Right ventricle myocardium inferior (tissue), 1 donor: ENCODE results near the gene JAZF1. TPM values are rescaled to one million over a fixed set of nuclear protein-coding genes. Genes with fewer than 3 reads are reported as not detected.

Source experiments
- ATAC-seq: fragments of 200-7000 bp; cut with Tn5 transposase; one replicate; pipeline ENCODE4 v1.9.1; 2020; ENCODE audit warnings: mild to moderate bottlenecking, moderate library complexity
- DNase-seq: peaks from one replicate; pipeline ENCODE4 v3.0.0; 2021; ENCODE audit errors: missing footprints
- intact Hi-C: fragments of 100-400 bp; cut with DNase I; formaldehyde crosslinking; loops from one replicate; pipeline ENCODE4 v1.11.0; 2022
- total RNA-seq: library from RNA; stranded (reverse); fragmentation: NEBNext Ultra II Directional; extraction: Animal tissue kit (Norgen Biotek cat#: 25700); gene quantifications from one replicate; pipeline ENCODE4 v1.2.1, GENCODE V29; 2021
- donor health status: DM: no; HTN: yes; CAD: no; lungs with severe emphysema.

JAZF1 gene
- total RNA-seq, 1 donor from 2014 or later = 25.6 TPM

DNA sequence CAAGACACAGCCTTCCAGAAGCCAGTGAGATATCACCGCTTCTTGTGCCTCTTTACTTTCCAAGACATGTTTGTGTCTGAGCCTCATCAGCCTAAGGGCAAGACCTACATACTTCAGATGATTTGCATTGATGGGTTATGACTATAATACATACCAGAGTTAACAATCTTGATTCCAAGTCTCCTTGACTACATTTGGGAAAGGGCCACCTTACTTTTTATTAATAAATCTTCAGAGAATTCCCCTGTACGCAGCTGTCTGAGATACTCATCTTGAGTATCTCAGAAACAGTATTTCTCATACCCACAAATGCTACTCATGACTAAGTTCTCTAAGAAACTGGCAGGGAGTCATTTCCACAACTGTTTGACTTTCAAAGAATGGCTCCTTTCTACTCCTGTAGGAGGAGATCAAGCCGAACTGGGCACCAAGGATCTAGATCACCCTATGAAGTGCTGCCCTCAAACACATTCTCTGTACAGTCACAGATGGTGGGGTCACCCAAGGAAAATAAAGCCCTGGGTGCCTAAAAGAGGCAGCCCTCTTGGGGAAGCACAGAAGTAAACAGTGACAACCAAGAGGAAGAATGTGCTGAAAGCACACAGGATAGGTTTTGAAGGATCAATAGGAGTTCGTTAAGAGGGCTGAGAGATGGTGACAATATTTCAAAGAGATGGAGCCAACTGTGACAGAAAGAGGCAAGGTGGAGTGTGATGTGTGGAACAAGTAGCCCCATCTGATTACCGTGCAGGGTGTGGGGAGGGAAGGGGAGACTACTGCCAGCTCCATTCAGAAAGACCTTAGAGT, 138.9 kb downstream of the JAZF1 start:
- ATAC-seq (no peak), DNase-seq (no peak)
- intact Hi-C loops = no loop called here

DNA sequence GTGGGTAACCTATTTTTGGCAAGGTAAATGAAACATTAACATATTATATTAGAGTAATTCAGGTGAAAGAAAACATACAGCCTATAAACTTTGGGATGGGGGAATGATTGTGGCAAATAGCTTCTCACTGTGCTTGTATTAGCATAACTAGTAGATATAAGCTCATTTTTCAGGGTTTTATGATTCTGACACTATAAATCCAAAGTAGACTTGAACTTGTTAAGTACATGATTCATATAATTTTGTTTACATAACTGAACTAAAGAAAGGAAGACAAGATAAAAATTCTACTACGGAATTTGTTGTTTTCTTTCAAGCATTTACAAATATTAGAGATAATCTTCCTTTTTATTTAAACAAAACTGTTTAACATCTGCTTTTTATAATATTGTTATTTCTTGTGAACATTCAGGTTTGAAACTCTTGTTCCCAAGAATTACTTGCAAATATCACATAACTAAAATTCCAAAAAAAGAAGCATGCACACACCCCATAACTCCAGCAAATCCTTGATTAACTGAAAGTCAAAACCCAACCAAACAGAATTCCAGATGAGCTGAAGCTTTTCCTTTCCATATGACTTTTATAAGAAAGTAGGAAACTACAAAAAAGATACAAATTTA, 142.3 kb downstream of the JAZF1 start:
- no peak for ATAC-seq
- DNase-seq = no peak
- intact Hi-C loops = no loop called here

DNA sequence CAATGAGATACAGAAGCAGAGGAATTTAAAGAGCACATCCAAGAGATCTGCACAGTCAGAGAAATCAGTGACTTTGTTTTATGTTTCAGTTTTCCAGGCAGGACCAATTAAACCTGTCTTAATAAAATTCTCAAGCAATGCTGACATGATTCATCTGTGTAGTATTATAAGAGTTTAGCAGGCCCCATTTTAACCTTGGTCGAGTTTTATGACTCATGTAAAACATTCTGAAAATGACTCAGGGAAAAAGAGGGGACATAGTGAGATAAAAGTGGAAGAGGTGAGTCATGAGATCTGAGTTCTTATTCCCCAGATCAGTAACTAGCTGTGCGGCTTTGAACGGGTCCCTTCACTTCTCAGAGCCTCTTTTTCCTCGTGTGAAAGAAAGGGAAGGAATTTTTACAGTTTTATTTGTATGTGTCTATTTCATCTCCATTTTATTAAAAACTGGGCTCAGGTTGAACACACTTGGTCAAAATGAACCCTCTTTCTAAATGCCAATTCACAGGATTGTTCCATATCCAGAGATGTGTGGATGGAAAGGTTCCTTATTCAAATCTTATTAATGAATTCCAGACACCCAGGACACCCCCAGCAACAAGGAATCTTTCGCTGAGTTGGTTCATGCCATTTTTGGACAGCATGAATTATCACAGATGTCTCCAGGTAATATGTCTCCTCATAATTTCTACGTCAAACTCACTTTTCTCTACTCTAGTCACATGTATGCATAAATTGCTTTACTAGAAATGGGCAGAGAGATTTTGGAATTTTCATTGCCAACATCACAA, 143.2 kb downstream of the JAZF1 start:
- intact Hi-C loops = no loop called here
- DNase-seq = no peak
- peak; percentile 31 for ATAC-seq

DNA sequence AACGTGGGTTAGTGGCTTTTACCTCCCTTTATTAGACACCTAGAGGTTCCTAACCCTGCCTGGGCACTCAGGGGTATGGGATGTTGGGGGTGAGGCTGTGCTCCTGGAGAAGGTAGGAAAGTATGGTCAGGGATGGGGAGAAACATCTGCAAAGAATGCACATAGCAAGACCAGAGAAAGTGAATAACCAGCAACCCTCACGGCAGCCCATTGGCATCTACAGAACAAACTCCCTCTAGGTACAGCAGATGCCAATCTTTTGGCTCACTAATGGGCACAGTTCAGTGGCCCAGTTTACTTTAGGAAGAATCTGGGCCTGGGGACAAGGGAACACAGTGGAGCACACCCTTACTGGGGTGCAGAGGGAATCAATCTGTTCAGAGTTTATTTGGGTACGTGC, 143.9 kb downstream of the JAZF1 start:
- DNase-seq (no peak), ATAC-seq (no peak)
- intact Hi-C loops = no loop called here

DNA sequence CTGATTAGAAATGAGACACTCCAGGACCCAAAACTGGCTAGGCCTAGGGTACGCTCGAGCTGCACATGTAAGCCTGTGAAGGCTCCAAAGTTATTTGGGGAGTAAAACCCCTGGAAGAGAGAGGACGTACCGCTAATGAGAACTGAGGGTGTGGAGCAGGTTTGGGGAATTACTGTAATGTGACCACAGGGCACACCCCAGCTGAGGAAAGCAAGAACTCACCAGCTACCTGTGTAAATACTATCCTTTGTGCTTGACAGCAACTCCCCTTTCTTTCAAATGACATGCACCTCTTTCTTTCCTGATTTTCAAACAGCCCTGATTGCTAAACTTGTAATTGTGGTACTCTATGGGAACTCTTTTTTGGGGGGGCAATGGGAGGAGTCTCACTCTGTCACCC, 147.2 kb downstream of the JAZF1 start:
- intact Hi-C loops = no loop called here
- no peak for ATAC-seq
- DNase-seq = no peak

DNA sequence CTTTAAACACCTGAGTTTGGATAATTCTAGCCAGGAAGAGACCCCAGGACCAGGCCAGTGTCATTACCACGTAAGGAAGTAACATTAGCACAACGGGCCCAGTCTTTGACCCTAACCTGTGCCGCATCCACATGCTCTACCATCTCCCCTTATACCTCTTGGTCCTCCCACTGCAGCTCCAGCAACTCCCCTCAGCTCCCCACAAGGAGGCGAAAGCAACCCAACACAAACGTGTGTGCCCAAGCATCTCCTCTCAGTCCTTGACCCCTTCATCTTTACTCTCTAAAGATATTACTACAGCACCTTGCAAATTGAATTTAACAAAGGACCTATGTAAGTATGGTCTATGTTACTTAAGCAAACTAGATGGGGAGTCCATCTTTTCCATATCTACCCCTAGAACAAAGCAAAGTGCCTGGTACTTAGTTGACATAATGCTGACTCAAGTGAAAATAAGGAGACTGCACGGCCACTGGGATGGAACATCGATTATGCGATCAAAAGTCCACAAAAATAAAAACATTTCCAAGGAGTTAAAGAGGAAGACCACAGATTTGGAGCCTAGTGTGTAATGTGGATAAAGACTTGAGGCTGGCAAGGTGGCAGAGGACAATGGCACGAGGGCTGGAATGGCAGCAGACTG, 147.7 kb downstream of the JAZF1 start:
- no peak for ATAC-seq
- no peak for DNase-seq
- intact Hi-C loops = no loop called here

DNA sequence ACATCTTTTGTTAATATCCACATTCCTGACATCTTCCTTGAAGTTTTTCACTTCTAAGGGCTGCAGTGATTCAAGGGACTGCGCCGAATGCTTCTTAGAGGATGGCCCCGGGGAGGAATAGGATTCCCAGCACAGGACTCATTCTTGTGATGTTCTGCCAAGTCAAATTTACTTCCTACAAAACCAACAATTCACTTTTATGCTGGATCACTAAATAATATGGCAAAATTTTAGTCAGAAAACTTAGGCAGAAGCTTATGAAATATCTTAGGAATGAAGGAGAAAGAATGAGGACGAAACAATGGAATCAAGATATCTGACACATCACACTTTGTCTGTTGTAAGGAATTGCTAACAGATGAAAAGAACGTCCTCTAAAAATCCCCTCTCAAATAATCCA, 151.5 kb downstream of the JAZF1 start:
- DNase-seq (no peak), ATAC-seq (no peak)
- intact Hi-C loops = loop anchor here (10.0 kb wide), 1 partner anchor 254 kb away; no protein-coding TSS in a partner anchor

DNA sequence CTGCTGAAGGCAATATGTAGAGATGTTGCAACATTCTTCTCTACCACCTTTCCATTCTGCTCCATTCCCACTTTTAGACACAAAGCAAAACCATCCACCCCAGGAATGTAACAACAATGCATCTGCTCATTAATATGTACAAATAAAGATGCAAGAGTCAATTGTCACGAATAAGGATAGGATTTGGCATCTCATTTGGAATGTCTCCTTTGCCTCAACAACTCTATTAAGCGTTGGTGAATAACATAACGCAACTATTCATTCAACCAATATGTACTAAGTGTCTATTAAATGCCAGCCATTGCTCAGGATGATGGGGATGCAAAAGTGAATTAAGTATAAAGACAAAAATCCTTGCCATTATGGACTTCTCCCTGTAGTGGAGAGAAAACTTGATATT, 152.1 kb downstream of the JAZF1 start:
- no peak for ATAC-seq
- intact Hi-C loops = loop anchor here (10.0 kb wide), 1 partner anchor 254 kb away; no protein-coding TSS in a partner anchor
- DNase-seq = no peak

DNA sequence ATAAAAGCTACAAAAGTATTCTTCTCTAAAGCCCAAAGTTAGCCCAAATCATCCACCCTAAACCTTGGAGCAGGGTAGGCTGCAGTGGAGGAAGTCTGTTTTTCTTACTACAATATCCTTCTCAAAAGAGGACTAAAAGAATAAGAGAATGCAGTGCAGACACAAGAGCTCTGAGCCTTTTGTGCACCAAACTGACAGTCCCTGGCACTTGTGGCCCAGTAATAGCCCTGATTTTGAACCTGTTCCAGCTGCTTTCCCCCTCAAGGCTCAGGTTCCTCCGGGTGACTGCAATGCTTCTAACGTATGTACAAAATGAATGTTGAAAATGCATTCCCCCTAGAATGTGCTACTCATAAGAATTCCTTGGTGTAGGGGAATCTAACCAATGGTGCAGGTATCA, 154.4 kb downstream of the JAZF1 start:
- intact Hi-C loops = loop anchor here (10.0 kb wide), 1 partner anchor 251 kb away; no protein-coding TSS in a partner anchor
- DNase-seq = no peak
- ATAC-seq = no peak

DNA sequence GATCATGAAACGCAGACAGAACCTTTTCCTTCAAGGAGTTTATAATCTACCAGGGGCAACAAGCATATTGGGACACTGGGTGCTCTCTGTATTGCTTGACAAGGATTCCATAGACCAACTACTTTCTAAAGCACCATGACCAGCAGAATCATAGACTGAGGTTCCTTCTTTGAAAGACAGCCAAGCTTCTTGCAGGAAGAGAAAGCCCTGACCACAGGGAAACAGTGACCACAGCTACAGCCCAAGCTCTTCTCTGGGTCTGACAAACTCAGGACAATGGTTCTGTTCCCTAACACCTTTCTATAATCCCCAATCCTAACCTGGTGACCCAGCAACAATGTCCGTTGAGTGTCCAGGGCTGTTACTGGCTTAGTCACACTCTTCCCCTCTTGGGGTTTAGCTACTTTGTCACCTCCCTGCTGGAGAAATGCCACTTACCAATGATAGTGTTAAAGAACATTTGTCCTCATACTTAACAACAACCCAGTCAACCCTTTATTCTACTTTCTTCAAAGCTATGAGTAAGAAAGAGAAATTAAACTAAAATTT, 155.7 kb downstream of the JAZF1 start:
- DNase-seq (no peak), ATAC-seq (no peak)
- intact Hi-C loops = loop anchor here (10.0 kb wide), 1 partner anchor 250 kb away; no protein-coding TSS in a partner anchor

DNA sequence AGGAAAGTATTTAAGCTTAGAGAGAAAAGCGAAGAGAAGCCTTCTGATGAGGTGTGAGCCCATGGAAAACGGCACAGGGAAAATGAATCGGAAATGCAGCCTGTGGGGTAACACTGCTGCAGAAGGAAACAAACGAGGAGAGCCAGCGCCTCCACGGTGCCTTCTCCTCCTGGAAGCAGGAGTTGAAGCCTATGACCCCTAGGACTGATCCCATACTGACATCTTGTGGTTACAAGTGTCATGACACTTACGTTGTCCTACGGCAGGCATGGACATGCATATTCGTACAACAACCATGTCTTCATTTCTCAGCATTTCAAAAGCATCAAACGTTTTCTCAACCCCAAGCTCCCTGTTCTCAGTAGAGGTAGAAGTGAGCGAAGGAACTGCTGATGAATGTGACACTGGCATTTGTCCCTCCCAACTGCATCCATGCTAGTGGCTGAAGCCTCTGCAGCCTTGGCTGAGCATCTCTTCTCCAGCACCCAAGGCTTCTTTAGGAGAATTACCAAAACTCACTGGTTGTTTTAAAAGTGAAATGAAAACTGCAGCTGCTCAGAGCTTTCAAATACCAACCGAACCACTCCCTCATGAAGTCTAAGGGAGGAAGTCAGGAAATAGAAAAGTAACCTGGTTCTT, 160.2 kb downstream of the JAZF1 start:
- ATAC-seq = peak; percentile 79
- intact Hi-C loops = loop anchor here (2.0 to 10.0 kb wide), 3 partner anchors 98 to 824 kb away; no protein-coding TSS in a partner anchor
- DNase-seq = no peak

DNA sequence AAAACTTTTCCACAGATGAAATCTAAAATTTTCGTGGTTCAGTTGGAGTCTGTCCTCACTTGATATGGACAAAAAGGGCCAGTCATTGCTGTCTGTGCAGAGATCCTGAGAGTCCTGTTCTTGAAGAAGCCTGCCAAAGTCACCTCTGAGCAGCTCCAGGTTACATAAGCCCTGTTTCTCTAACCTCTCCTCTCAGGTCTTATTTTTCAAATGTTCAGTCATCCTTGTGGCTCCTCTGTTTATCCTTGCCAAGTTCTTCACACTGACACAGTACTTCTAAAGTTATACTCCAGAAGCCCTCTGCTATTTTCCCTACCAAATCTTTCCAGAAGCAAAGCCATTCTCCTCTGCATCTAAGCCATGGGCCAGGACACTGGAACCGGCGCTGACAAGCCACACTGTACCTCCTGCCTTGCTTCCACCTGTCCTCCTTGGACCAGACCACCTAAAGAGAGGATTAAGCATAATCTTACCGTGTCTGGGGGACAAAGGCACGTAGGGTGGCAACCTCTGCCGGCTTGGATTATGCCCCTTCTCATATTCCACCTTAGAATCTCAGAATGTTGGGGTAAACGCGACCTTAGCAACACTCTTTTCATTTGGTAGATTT, 161.6 kb downstream of the JAZF1 start:
- ATAC-seq = no peak
- no peak for DNase-seq
- intact Hi-C loops = loop anchor here (10.0 kb wide), 1 partner anchor 184 kb away; no protein-coding TSS in a partner anchor

DNA sequence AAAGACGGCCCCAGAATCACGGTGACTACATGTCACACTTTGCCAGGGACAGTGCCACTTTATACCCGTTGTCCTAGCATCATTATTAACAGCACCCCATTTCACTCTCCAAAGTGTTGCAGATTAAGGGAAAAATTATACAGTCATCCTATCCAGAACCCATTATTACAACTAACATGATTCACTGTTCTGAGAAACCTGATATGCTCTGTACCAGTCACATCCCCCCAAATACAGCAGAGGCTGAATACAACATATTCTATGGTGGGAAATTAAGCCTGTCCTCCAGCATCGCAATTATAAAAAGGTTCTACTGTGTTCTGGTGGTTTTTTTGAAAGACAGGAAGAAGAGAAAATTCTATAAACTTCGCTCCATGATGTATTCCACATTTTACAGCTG, 162.1 kb downstream of the JAZF1 start:
- ATAC-seq = no peak
- no peak for DNase-seq
- intact Hi-C loops = loop anchor here (10.0 kb wide), 1 partner anchor 184 kb away; no protein-coding TSS in a partner anchor

DNA sequence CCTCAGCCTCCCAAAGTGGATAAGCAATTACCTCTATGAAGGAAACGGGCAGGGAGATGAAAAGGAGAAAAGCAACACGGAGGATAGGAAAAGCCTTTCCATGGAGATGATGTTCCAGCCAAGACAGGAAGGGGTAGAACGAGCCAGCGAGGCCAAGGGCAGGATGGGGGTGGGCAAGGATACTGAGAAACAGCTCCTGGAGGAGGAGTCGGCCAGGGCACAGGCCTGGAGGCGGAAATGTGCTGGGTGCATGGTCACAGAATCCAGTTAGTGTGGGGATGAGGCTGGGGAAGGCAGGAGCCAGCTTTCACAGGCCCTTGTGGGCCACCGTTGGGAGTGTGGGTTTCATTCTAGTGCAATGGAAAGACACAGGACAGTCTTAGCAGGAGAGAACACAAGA, 162.6 kb downstream of the JAZF1 start:
- no peak for ATAC-seq
- intact Hi-C loops = loop anchor here (10.0 kb wide), 1 partner anchor 183 kb away; no protein-coding TSS in a partner anchor
- no peak for DNase-seq

DNA sequence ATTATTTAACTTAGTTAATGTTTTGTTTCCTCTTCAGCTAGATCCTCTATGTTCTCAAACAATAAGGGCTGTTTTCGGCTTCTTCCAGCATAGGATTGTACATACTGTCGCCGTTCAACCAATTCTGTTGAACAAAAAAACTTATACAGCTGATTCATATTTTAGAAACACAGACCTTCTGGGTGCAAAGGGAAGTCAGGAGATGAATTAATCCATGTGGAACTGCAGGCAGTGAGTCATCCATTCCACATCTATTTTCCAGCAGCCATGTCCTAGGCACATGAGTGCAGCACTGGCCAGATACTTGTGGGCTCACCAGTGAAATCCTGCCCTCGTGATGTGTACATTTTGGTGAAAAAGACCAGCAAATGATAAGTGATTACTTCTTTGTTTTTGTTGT, 163.2 kb downstream of the JAZF1 start:
- intact Hi-C loops = loop anchor here (2.0 to 10.0 kb wide), 2 partner anchors 183 to 277 kb away; partner anchors contain the start of gene TAX1BP1
- no peak for DNase-seq
- no peak for ATAC-seq

DNA sequence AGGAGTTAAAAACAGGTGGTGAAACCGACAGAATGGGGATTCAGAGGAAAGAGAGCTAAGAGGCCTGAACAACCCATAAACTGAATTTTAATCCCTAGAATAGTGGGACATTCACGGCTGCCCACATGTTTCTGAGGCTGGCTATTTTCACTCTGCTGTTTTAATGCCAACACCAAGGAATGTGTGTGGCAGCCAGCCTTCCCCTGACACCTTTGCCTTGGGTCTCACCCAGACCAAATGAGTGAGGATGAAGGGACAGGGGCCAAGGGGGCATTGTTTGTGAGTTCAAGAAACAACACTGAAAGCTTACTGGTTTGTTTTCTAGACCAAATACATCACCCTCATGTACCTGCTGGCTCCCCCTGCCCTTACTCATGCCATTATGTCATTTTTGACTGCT, 164.3 kb downstream of the JAZF1 start:
- DNase-seq (no peak), ATAC-seq (peak; percentile 58)
- intact Hi-C loops = loop anchor here (2.0 to 10.0 kb wide), 2 partner anchors 181 to 275 kb away; partner anchors contain the start of gene TAX1BP1

DNA sequence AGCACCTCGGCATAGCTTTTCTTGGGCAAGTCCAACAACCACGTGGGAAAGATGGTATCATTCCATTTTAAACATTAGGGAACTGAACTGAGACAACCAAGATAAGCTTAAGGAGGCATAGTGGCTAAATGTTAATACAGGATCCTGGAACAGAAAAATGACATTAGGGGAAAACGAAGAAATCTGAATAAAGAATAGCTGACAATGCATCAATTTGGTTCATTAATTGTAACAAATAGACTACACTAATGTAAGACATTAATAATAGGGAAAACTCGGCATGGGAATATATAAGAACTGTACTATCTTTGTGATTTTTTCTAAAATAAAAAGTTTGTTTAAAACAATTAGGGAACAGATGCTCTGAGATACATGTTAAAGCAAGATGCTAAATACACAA, 165.4 kb downstream of the JAZF1 start:
- DNase-seq (no peak), ATAC-seq (no peak)
- intact Hi-C loops = loop anchor here (10.0 kb wide), 1 partner anchor 180 kb away; no protein-coding TSS in a partner anchor
